Keratinocyte (primary cell): Measurements from ENCODE around the gene LSM3. TPM values are rescaled to one million over a fixed set of nuclear protein-coding genes. Genes with fewer than 3 reads are reported as not detected.

Source experiments
- DNase-seq: peaks from one replicate; pipeline ENCODE4 v3.0.0-alpha.2; 2011; ENCODE audit warnings: low read depth, missing footprints, low spot score
- FAIRE-seq: peaks from 2 replicates; lab custom pipeline; 2011; peaks lifted over from hg19 to GRCh38; lab: Jason Lieb, UNC
- H2AFZ ChIP-seq: 2 replicates; pipeline ENCODE4 v1.6.0; 2012; ENCODE audit warnings: low read length, control low read depth, inconsistent platforms; ENCODE audit not compliant: control insufficient read depth
- H3K27ac ChIP-seq: 2 replicates; pipeline ENCODE4 v1.5.1; 2011; ENCODE audit warnings: low read length; ENCODE audit not compliant: control insufficient read depth, insufficient read depth
- H3K27me3 ChIP-seq: 3 replicates; pipeline ENCODE4 v1.6.0; 2011; ENCODE audit warnings: low read length; ENCODE audit not compliant: control insufficient read depth, insufficient read depth; ENCODE audit errors: extremely low read depth
- H3K36me3 ChIP-seq, 2 experiments: 2 replicates in 1 of 2; 3 replicates in 1 of 2; pipeline ENCODE4 v1.5.1; 2011; ENCODE audit warnings: low read length in 2 of 2, mild to moderate bottlenecking in 1 of 2; ENCODE audit not compliant: control insufficient read depth in 2 of 2, insufficient read depth in 2 of 2; ENCODE audit errors: extremely low read depth in 1 of 2
- H3K4me1 ChIP-seq: 3 replicates; pipeline ENCODE4 v1.5.1; 2011; ENCODE audit warnings: low read length; ENCODE audit not compliant: control insufficient read depth, insufficient read depth; ENCODE audit errors: extremely low read depth
- H3K4me2 ChIP-seq: 3 replicates; pipeline ENCODE4 v1.6.0; 2011; ENCODE audit warnings: low read depth, low read length; ENCODE audit not compliant: control insufficient read depth, insufficient read depth; ENCODE audit errors: extremely low read depth
- H3K4me3 ChIP-seq, 3 experiments: fragments of 200-600 bp in 1 of 3; sonication (generic) in 1 of 3; 2 replicates in 2 of 3; 3 replicates in 1 of 3; pipeline ENCODE4 v1.5.1; 2011 to 2016; ENCODE audit warnings: low read length in 3 of 3, mild to moderate bottlenecking in 3 of 3, control low read depth in 2 of 3, inconsistent platforms in 1 of 3, low read depth in 1 of 3, mixed read lengths in 1 of 3, mixed run types in 1 of 3, moderate library complexity in 1 of 3; ENCODE audit not compliant: control insufficient read depth in 2 of 3, insufficient read depth in 2 of 3; ENCODE audit errors: extremely low read depth in 1 of 3
- H3K79me2 ChIP-seq: 2 replicates; pipeline ENCODE4 v1.6.0; 2012; ENCODE audit warnings: low read length; ENCODE audit not compliant: control insufficient read depth, insufficient read depth
- H3K9ac ChIP-seq: 3 replicates; pipeline ENCODE4 v1.6.0; 2011; ENCODE audit warnings: low read length; ENCODE audit not compliant: control insufficient read depth, insufficient read depth; ENCODE audit errors: extremely low read depth
- H3K9me1 ChIP-seq: 3 replicates; pipeline ENCODE4 v1.6.0; 2011; ENCODE audit warnings: low read length; ENCODE audit not compliant: control insufficient read depth, insufficient read depth; ENCODE audit errors: extremely low read depth
- H3K9me3 ChIP-seq: 2 replicates; pipeline ENCODE4 v1.5.1; 2012; ENCODE audit warnings: low read depth, low read length; ENCODE audit not compliant: control insufficient read depth
- H4K20me1 ChIP-seq: 3 replicates; pipeline ENCODE4 v1.6.0; 2011; ENCODE audit warnings: low read length; ENCODE audit not compliant: control insufficient read depth, insufficient read depth; ENCODE audit errors: extremely low read depth
- EZH2 ChIP-seq: IDR thresholded peaks from one replicate; pipeline ENCODE4 v1.6.1; 2012; ENCODE audit warnings: inconsistent platforms, mild to moderate bottlenecking, low read length, moderate library complexity
- dilution Hi-C: fragments of 300-500 bp; cut with MboI; formaldehyde crosslinking; loops from one replicate; pipeline ENCODE4 v1.7.0; 2020; ENCODE audit warnings: low sequenced_read_pairs; ENCODE audit not compliant: extremely low pct_ligation_motif_present
- polyA plus RNA-seq, 5 experiments: library from polyadenylated mRNA; depleted of rRNA in 3 of 5; stranded (reverse) in 3 of 5; stranded (forward) in 1 of 5; unstranded in 1 of 5; fragments of >200 nt; gene quantifications; 1 replicate in 1 of 5; 2 replicates in 3 of 5; 3 replicates in 1 of 5; pipeline versions ENCODE4 v1.2.1 to v1.2.3, GENCODE V29; 2011 to 2012; ENCODE audit warnings: missing spikeins in 2 of 5, low read depth in 1 of 5, low replicate concordance in 1 of 5
- TF ChIP-seq, protein P1 (sequence below), 3 experiments: IDR thresholded peaks in 1 of 3; conservative IDR thresholded peaks in 1 of 3; optimal IDR thresholded peaks in 1 of 3; 2 replicates in 2 of 3; 3 replicates in 1 of 3; pipeline versions ENCODE3 to v1.5.1; 2011; ENCODE audit warnings: low read length in 3 of 3, mild to moderate bottlenecking in 3 of 3, moderate library complexity in 2 of 3, control low read depth in 1 of 3, inconsistent platforms in 1 of 3; ENCODE audit not compliant: insufficient read depth in 2 of 3; ENCODE audit errors: extremely low read depth in 1 of 3

The LSM3 gene
- polyA plus RNA-seq, 1 donor (not counting 4 experiments of a cell fraction or from before 2014, with no cell fraction given) = 26.1 TPM

- Histone ChIP-seq H3K9me3 (no peaks in the 10 kb centered on the region), H3K27ac (no peak overlapping the region), H3K4me2 (no peak overlapping the region), H3K9ac (no peak overlapping the region), H4K20me1 (no peaks in the 10 kb centered on the region), H3K4me3 (no peak overlapping the region), H3K4me1 (peaks cover 34% of the 10 kb centered on the region), H3K79me2 (no peaks in the 10 kb centered on the region), H2AFZ (no peak overlapping the region), H3K9me1 (no peaks in the 10 kb centered on the region), H3K27me3 (no peaks in the 10 kb centered on the region), H3K36me3 (no peaks in the 10 kb centered on the region)
- DNase-seq (no peak), FAIRE-seq (no peak)
- dilution Hi-C loops = no loop called here
- TF ChIP-seq EZH2 = no peak
- TF ChIP-seq, protein P1, sequence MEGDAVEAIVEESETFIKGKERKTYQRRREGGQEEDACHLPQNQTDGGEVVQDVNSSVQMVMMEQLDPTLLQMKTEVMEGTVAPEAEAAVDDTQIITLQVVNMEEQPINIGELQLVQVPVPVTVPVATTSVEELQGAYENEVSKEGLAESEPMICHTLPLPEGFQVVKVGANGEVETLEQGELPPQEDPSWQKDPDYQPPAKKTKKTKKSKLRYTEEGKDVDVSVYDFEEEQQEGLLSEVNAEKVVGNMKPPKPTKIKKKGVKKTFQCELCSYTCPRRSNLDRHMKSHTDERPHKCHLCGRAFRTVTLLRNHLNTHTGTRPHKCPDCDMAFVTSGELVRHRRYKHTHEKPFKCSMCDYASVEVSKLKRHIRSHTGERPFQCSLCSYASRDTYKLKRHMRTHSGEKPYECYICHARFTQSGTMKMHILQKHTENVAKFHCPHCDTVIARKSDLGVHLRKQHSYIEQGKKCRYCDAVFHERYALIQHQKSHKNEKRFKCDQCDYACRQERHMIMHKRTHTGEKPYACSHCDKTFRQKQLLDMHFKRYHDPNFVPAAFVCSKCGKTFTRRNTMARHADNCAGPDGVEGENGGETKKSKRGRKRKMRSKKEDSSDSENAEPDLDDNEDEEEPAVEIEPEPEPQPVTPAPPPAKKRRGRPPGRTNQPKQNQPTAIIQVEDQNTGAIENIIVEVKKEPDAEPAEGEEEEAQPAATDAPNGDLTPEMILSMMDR (optimal IDR thresholded peaks at IDR 0.05 in 1 of 3, IDR thresholded peaks at IDR 0.05 in 1 of 3, conservative IDR thresholded peaks at IDR 0.05 in 1 of 3; ENCODE audit: extremely low read depth in 1 of 3, insufficient read depth in 2 of 3, low read length in 3 of 3) = no peak
Measured at GRCh38 chr3:14231998-14232501, 53.4 kb downstream of the LSM3 start.

DNA sequence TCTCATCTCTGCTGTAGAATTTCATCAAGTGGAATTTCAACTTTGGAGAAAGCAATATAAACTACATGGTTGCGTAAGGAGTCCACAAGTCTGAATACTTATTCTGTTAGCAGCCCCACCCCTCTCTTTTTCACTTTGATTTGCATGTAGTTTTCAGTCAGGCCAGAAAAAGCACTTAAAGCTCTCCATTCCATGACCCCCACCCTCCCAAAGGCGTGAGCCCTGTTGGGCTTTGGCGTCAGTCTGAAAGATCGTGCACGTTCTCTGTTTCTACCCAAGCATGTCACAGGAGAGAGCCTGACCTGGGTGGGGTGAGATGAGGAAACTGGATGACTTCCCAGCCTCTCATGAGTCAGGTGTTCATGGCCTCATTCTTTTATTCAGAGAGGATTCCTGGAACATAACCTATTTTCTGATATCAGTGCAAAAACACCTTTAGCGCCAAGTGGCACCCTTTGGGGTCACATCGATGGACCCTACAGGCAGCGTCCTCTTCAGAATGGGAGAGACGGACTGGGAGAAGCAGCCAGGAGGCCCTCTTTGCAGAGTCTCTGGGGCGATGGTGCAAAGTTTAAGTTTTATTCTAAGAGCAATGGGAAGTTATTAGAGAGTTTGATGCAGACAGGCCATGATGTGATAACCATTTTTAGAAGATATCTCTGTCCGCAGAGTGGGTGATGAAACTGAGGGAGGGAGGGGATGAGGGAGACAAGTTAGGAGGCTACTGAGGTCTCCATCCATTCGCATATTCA lies 55.8 kb downstream of the LSM3 start:
- dilution Hi-C loops = no loop called here
- no peak overlapping the region for H2AFZ ChIP-seq
- H3K27me3 ChIP-seq = no peaks in the 10 kb centered on the region
- H3K36me3 ChIP-seq = no peaks in the 10 kb centered on the region
- H3K9me3 ChIP-seq = no peaks in the 10 kb centered on the region
- no peaks in the 10 kb centered on the region for H3K79me2 ChIP-seq
- no peak for TF ChIP-seq EZH2
- TF ChIP-seq, protein P1 (optimal IDR thresholded peaks at IDR 0.05 in 1 of 3, IDR thresholded peaks at IDR 0.05 in 1 of 3, conservative IDR thresholded peaks at IDR 0.05 in 1 of 3; ENCODE audit: extremely low read depth in 1 of 3, insufficient read depth in 2 of 3, low read length in 3 of 3) = no peak
- peak overlapping the region; percentile 43 for H3K4me2 ChIP-seq
- peak overlapping the region; percentile 11 for H3K9ac ChIP-seq
- peak; percentile 69 for FAIRE-seq
- H3K27ac ChIP-seq = peak overlapping the region; percentile 68
- no peak for DNase-seq
- H3K9me1 ChIP-seq = no peaks in the 10 kb centered on the region
- H3K4me1 ChIP-seq = peaks cover 23% of the 10 kb centered on the region
- peak overlapping the region in 1 of 3 experiments; percentile 11 for H3K4me3 ChIP-seq
- H4K20me1 ChIP-seq = no peaks in the 10 kb centered on the region
